Measurements from ENCODE around the gene SMIM1. TPM values are rescaled to one million over a fixed set of nuclear protein-coding genes. Genes with fewer than 3 reads are reported as not detected.
A peak's percentile ranks its signal among the peaks of the same experiment; 100 is the strongest.

SMIM1 gene
- total and polyA plus RNA-seq, 9 of the 15 experiments (the other 6 are each of a cell fraction or from before 2014, with no cell fraction given): 2.3 to 125 (median 24.3) TPM

DNA sequence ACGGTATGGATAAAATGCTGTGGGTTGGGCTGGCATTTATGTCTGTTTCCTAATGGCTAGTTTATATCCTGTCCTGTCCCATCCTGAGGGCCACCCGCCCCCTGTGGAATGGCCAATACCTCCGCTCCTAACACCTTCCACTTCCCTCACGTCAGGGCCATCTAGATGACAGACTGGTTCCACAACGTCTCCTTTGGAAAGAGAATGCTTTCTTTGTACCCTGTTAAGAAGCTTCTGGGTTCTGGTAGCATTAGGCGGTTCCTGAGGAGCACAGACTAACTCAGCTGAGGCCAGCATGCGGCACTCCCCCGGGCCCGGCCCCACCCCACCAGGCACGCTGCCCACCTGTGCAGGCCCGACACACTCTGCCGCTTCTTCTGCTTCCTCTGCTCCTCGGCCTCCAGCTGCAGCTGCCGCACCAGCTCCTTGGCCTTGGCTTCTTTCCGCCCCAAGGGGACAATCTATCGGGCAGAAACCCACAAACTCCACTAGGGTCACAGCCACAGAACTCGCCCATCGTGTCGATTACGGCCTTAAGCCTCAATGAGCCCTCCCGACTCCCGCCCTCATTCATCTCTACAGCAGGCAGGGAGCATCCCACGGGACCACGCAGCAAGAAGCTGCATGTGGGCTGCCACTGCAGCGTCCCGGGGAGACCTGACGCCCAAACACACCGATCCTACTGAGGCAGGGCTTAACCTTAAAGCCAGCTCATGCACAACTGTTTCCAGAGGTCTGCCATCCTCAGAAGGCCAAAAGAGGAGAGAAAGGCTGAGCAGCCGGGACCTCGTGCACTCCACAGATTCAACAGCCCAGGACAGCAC, 11.3 kb downstream of the SMIM1 start:
- Histone ChIP-seq H3K9me1 (ENCODE audit: control insufficient read depth, insufficient read depth, low read length) (no peaks in the 10 kb centered on the region), H2AFZ (ENCODE audit: low read depth, low read length) (no peak overlapping the region), H3K9ac (ENCODE audit: insufficient read depth in 1 of 2, low read depth in 2 of 2, low read length in 2 of 2) (peak overlapping the region in 1 of 2 experiments; percentile 18; a peak in 2 of 4 replicates), H3K4me1 (replicated peaks in 1 of 2; ENCODE audit: control insufficient read depth in 2 of 2, insufficient read depth in 2 of 2, low read length in 2 of 2) (peaks cover 0 to 27% of the 10 kb centered on the region in 2 experiments; a peak in 2 of 5 replicates), H3K36me3 (ENCODE audit: control insufficient read depth, insufficient read depth, low read length) (peaks cover 100% of the 10 kb centered on the region), H4K20me1 (replicated peaks; ENCODE audit: control insufficient read depth, insufficient read depth, low read length) (no peaks in the 10 kb centered on the region), H3K27ac (ENCODE audit: extremely low read depth, low read depth, low read length) (no peak overlapping the region), H3K4me3 (no peak overlapping the region), H3K9me3 (replicated peaks; ENCODE audit: control insufficient read depth, insufficient read depth, low read depth, low read length) (no peaks in the 10 kb centered on the region), H3K4me2 (ENCODE audit: insufficient read depth, low read length) (no peak overlapping the region), H3K27me3 (ENCODE audit: control insufficient read depth in 2 of 2, insufficient read depth in 2 of 2, low read length in 2 of 2) (no peaks in the 10 kb centered on the region), H3K79me2 (ENCODE audit: control insufficient read depth, insufficient read depth, low read length) (peaks cover 16% of the 10 kb centered on the region)
- FAIRE-seq (no peak), DNase-seq (ENCODE audit: extremely low read depth in 1 of 4, low spot score in 3 of 4) (no peak), ATAC-seq (no peak)
- 97% methylated on average over 29 of the region's 30 CpGs for WGBS (ENCODE audit: insufficient coverage, low coverage, missing lambda C conversion rate)
- ChIA-PET POLR2A (interaction anchor here (2.6 to 5.0 kb wide), 2 partner anchors 8 to 11 kb away, joined by 12 to 41 read pairs; partner anchors contain the start of gene LRRC47), CTCF (ENCODE audit: low intra/inter-chr PET ratio) (no interaction called here)
- in situ Hi-C loops (cut with MboI) (no loop called here), intact Hi-C loops (cut with micrococcal nuclease) (no loop called here)
- BruUV-seq (replicated peaks): no TSS peak
- TF ChIP-seq, protein P1, sequence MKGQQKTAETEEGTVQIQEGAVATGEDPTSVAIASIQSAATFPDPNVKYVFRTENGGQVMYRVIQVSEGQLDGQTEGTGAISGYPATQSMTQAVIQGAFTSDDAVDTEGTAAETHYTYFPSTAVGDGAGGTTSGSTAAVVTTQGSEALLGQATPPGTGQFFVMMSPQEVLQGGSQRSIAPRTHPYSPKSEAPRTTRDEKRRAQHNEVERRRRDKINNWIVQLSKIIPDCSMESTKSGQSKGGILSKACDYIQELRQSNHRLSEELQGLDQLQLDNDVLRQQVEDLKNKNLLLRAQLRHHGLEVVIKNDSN (CRISPR knock-in tag; IDR thresholded peaks at IDR 0.05): 0 out of 2 replicates have a peak, but pooled peaks have one; percentile 26
- TF ChIP-seq POLR2AphosphoS2 (IDR thresholded peaks at IDR 0.05; ENCODE audit: low read length): 0 out of 2 replicates have a peak, but pooled peaks have one; percentile 37
- peak; percentile 71 for TF ChIP-seq POLR2G (IDR thresholded peaks at IDR 0.05; ENCODE audit: low read depth, low read length)
- no peak for TF ChIP-seq ZNF77 (CRISPR knock-in tag; IDR thresholded peaks at IDR 0.05)
- peak; percentile 45; the same call in 1 of the 2 replicates for TF ChIP-seq RBFOX2 (IDR thresholded peaks at IDR 0.05; ENCODE audit: low read depth, low read length)
- peak; percentile 58 for TF ChIP-seq RBM22 (IDR thresholded peaks at IDR 0.05; ENCODE audit: low read depth, low read length, poor library complexity, severe bottlenecking)
